Liver (tissue), 9 donors: Measurements from ENCODE around the gene CDKN1B. TPM values are rescaled to one million over a fixed set of nuclear protein-coding genes. Genes with fewer than 3 reads are reported as not detected.

ENCODE experiments used
- DNase-seq: peaks from one replicate; pipeline ENCODE4 v3.0.0-alpha.2; 2017; ENCODE audit warnings: low spot score
- H3K27ac ChIP-seq, 2 donors: one replicate each; pipeline ENCODE4 v1.7.0; 2013; ENCODE audit warnings: inconsistent platforms in 2 of 2, low read length in 2 of 2, control low read depth in 1 of 2, low read depth in 1 of 2, mild to moderate bottlenecking in 1 of 2
- H3K27me3 ChIP-seq, 4 donors: one replicate each; pipeline versions ENCODE4 v1.6.1 to v1.7.0; 2013; ENCODE audit warnings: low read length in 3 of 4, inconsistent platforms in 1 of 4, mild to moderate bottlenecking in 1 of 4, moderate library complexity in 1 of 4; ENCODE audit not compliant: control insufficient read depth in 4 of 4, insufficient read depth in 4 of 4
- H3K36me3 ChIP-seq, 4 donors: one replicate each; pipeline versions ENCODE4 v1.6.1 to v1.7.0; 2013; ENCODE audit warnings: low read length in 3 of 4, mild to moderate bottlenecking in 3 of 4, low read depth in 1 of 4, moderate library complexity in 1 of 4; ENCODE audit not compliant: control insufficient read depth in 4 of 4, insufficient read depth in 3 of 4
- H3K4me1 ChIP-seq, 4 donors: one replicate each; pipeline versions ENCODE4 v1.6.1 to v1.7.0; 2013; ENCODE audit warnings: low read length in 3 of 4, mild to moderate bottlenecking in 3 of 4, moderate library complexity in 1 of 4; ENCODE audit not compliant: control insufficient read depth in 4 of 4, insufficient read depth in 4 of 4
- H3K4me3 ChIP-seq, 3 donors: one replicate each; pipeline versions ENCODE4 v1.6.1 to v1.7.0; 2013; ENCODE audit warnings: low read length in 3 of 3, control low read depth in 1 of 3, low read depth in 1 of 3, mild to moderate bottlenecking in 1 of 3
- H3K9ac ChIP-seq, 2 donors: one replicate each; pipeline ENCODE4 v1.7.0; 2013; ENCODE audit warnings: low read length in 2 of 2, mild to moderate bottlenecking in 2 of 2, moderate library complexity in 2 of 2, control low read depth in 1 of 2, low read depth in 1 of 2
- H3K9me3 ChIP-seq, 4 donors: one replicate each; pipeline versions ENCODE4 v1.6.1 to v1.7.0; 2013; ENCODE audit warnings: low read length in 3 of 4; ENCODE audit not compliant: control insufficient read depth in 4 of 4
- CTCF ChIP-seq: fragments of 150-350 bp; IDR thresholded peaks from 2 replicates; pipeline ENCODE4 v1.5.1; 2017; ENCODE audit warnings: improper control_type of control experiment, low read depth, low read length; ENCODE audit not compliant: missing input control
- EGR1 ChIP-seq, 2 donors: IDR thresholded peaks; 2 replicates each; pipeline ENCODE4 v1.6.1; 2016 to 2018; ENCODE audit warnings: antibody characterized with exemption in 2 of 2, low read depth in 2 of 2
- FOXA1 ChIP-seq: IDR thresholded peaks from 2 replicates; pipeline ENCODE4 v1.6.1; 2016; ENCODE audit warnings: antibody characterized with exemption
- FOXA2 ChIP-seq: IDR thresholded peaks from 2 replicates; pipeline ENCODE4 v1.6.1; 2016; ENCODE audit warnings: antibody characterized with exemption
- HNF4A ChIP-seq, 2 donors: conservative IDR thresholded peaks; 2 replicates each; pipeline ENCODE4 v1.6.1; 2016; ENCODE audit warnings: antibody characterized with exemption in 2 of 2, mild to moderate bottlenecking in 2 of 2
- JUND ChIP-seq, 2 donors: IDR thresholded peaks; 2 replicates each; pipeline ENCODE4 v1.6.1; 2016; ENCODE audit warnings: antibody characterized with exemption in 2 of 2
- MAX ChIP-seq: IDR thresholded peaks from 2 replicates; pipeline ENCODE4 v1.6.1; 2016; ENCODE audit warnings: antibody characterized with exemption
- NR2F2 ChIP-seq: IDR thresholded peaks from 2 replicates; pipeline ENCODE4 v1.6.1; 2016; ENCODE audit warnings: antibody characterized with exemption
- RAD21 ChIP-seq, 2 donors: IDR thresholded peaks; 2 replicates each; pipeline ENCODE4 v1.6.1; 2016; ENCODE audit warnings: antibody characterized with exemption in 2 of 2, mild to moderate bottlenecking in 2 of 2
- REST ChIP-seq: IDR thresholded peaks from 2 replicates; pipeline ENCODE4 v1.6.1; 2016; ENCODE audit warnings: antibody characterized with exemption, mild to moderate bottlenecking
- RXRA ChIP-seq, 2 donors: IDR thresholded peaks; 2 replicates each; pipeline ENCODE4 v1.6.1; 2017 to 2018; ENCODE audit warnings: antibody characterized with exemption in 2 of 2, mild to moderate bottlenecking in 1 of 2
- SP1 ChIP-seq: IDR thresholded peaks from 2 replicates; pipeline ENCODE4 v1.6.1; 2018; ENCODE audit warnings: antibody characterized with exemption, mild to moderate bottlenecking
- TAF1 ChIP-seq: conservative IDR thresholded peaks from 2 replicates; pipeline ENCODE4 v1.6.1; 2016; ENCODE audit warnings: antibody characterized with exemption, mild to moderate bottlenecking
- YY1 ChIP-seq: IDR thresholded peaks from 2 replicates; pipeline ENCODE4 v1.6.1; 2016; ENCODE audit warnings: antibody characterized with exemption, mild to moderate bottlenecking
- ZBTB33 ChIP-seq: IDR thresholded peaks from 2 replicates; pipeline ENCODE4 v1.6.1; 2016; ENCODE audit warnings: antibody characterized with exemption
- WGBS: extraction: QIAGEN DNeasy Blood & Tissue Kit; methylation state at CpG from one replicate; pipeline ENCODE4 v1.1.7; 2013; 5-methylcytosine and 5-hydroxymethylcytosine counted together
- polyA plus RNA-seq, 2 donors: library from polyadenylated mRNA; stranded (reverse) in 1 of 2; unstranded in 1 of 2; fragments of 200-250 nt in 1 of 2; fragments of >200 nt in 1 of 2; fragmentation: Nextera tagmentation in 1 of 2; extraction: Ambion mirVana in 1 of 2; gene quantifications; one replicate each; pipeline versions ENCODE4 v1.2.1 to v1.2.3, GENCODE V29; 2013 to 2015
- total RNA-seq, 2 donors: library from RNA; depleted of rRNA; stranded (reverse); fragments of >200 nt; gene quantifications; one replicate each; pipeline ENCODE4 v1.2.3, GENCODE V29; 2014
- donor health status: healthy.
- donor health status: healthy.
- donor health status: healthy.
- donor health status: healthy.
- donor health status: healthy.

Gene CDKN1B
- total and polyA plus RNA-seq, 4 donors: 7.8 to 67.5 (median 22.5) TPM

- TF ChIP-seq ZBTB33 (no peak), JUND (IDR thresholded peaks at IDR 0.05) (no peak), SP1 (no peak), RAD21 (IDR thresholded peaks at IDR 0.05) (no peak), FOXA2 (no peak)
These were observed 3.3 kb upstream of the CDKN1B start (continued) for GRCh38 chr12:12713932-12714275.

- H3K4me1 ChIP-seq: peaks cover 0 to 21% (median 10%) of the 10 kb centered on the region in 4 donors
- 48% methylated on average over 23 of the region's 23 CpGs for WGBS
- peak overlapping the region; percentile 62 to 99 for H3K27ac ChIP-seq
- H3K36me3 ChIP-seq: peaks cover 0 to 4% (median 0%) of the 10 kb centered on the region in 4 donors
- no peaks in the 10 kb centered on the region for H3K27me3 ChIP-seq
- H3K9ac ChIP-seq: peak overlapping the region; percentile 3 to 60
- no peak overlapping the region for H3K4me3 ChIP-seq
- H3K9me3 ChIP-seq: no peaks in the 10 kb centered on the region
- peak; percentile 42 for DNase-seq
- peak; percentile 5 for TF ChIP-seq YY1
- TF ChIP-seq HNF4A (conservative IDR thresholded peaks at IDR 0.05): no peak
These were observed 2.7 kb upstream of the CDKN1B start for GRCh38 chr12:12714276-12715021.

- Histone ChIP-seq H3K27ac (peak overlapping the region in 1 of 2 donors; percentile 99), H3K9ac (no peak overlapping the region), H3K4me1 (peaks cover 2 to 23% (median 16%) of the 10 kb centered on the region in 4 donors), H3K36me3 (peaks cover 0 to 6% (median 0%) of the 10 kb centered on the region in 4 donors), H3K4me3 (no peak overlapping the region), H3K27me3 (no peaks in the 10 kb centered on the region), H3K9me3 (no peaks in the 10 kb centered on the region)
- no peak for DNase-seq
- no peak for TF ChIP-seq EGR1 (IDR thresholded peaks at IDR 0.05; ENCODE audit: low read depth in 2 of 2)
- TF ChIP-seq REST: no peak
- no peak for TF ChIP-seq TAF1
- TF ChIP-seq FOXA1: no peak
- TF ChIP-seq MAX: no peak
- TF ChIP-seq RXRA (IDR thresholded peaks at IDR 0.05): no peak
- no peak for TF ChIP-seq CTCF
- no peak for TF ChIP-seq HNF4A (conservative IDR thresholded peaks at IDR 0.05)
- TF ChIP-seq NR2F2: no peak
These were observed 2.1 kb upstream of the CDKN1B start for GRCh38 chr12:12715128-12715458.
